GM18870 (cell line): ENCODE data around the gene SLC25A20.
A peak's percentile ranks its signal among the peaks of the same experiment; 100 is the strongest.
"Not testable (repeated sequence)": the region's sequence is repeated elsewhere in the genome, so short reads cannot be mapped to it uniquely, and the experiment has no call there.

Source experiments
- ATAC-seq: cut with Tn5 transposase; IDR thresholded peaks from one replicate; pipeline ENCODE4 v1.9.1; 2021; ENCODE audit warnings: moderate library complexity; ENCODE audit not compliant: unreplicated experiment

Gene SLC25A20

GRCh38 chr3:48847504-48848423 is 50.9 kb downstream of the SLC25A20 start, which contains the start of gene PRKAR2A:
Gene PRKAR2A, minus strand, starts transcription at chr3:48847874. Its CDS starts 278 bp downstream, at chr3:48847596.
- peak; percentile 65 for ATAC-seq

DNA sequence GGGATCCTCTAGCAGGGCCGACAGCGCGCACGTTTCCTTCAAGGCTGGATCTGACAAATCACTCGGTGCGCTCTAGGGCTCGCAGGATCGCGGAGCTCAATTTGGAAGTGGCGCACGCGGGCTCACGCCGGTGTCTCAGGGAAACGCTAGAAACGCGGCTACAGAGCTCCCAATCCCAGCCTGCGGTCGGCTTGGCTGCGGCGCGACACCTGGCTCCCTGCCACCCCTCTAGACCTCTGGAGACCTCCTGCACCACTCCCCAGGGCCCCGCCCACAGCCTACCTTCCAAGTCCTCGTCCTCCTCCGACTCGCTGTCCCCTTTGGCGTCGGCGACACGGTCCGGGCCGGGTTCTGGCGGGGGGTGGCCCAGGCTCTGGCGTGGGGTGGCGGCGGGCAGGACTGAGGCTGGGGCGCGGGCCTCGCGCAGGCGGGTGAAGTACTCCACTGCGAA is 51.6 kb downstream of the SLC25A20 start:
- ATAC-seq: peak; percentile 22

DNA sequence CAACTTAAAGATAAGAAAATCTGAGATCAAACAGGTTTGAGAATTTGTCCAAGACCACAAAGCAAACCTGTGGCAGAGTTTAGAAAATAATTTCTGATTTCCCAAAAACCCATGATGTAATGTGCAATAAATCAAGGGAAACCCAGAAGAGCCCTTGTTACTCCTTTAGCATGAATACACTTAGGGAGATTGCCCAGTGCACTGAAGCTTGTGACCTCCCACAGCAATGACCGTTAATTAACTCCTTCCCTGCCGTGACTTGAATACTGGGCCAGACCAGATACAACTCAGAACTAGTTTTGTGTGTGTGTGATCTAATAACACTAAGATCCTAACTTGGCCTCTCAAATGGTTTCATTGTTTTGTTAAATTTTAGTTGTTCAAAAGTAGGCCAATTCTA is 53.5 kb downstream of the SLC25A20 start:
- no peak for ATAC-seq

DNA sequence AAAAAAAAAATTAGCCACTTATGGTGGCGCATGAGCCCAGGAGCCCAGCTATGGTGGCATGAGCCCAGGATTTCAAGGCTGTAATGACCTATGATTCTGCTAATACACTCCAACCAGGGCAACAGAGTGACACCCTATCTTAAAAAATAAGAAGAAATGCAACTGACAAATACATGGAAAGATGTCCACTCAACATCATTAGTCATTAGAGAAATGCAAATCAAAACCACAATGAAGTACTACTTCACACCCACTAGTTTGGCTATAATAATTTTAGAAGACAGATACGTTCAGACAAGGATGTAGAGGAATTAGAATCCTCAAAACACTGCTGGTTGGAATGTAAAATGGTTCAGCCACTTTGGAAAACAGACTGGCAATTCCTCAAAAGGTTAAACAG is 61.5 kb downstream of the SLC25A20 start:
- ATAC-seq: no peak

DNA sequence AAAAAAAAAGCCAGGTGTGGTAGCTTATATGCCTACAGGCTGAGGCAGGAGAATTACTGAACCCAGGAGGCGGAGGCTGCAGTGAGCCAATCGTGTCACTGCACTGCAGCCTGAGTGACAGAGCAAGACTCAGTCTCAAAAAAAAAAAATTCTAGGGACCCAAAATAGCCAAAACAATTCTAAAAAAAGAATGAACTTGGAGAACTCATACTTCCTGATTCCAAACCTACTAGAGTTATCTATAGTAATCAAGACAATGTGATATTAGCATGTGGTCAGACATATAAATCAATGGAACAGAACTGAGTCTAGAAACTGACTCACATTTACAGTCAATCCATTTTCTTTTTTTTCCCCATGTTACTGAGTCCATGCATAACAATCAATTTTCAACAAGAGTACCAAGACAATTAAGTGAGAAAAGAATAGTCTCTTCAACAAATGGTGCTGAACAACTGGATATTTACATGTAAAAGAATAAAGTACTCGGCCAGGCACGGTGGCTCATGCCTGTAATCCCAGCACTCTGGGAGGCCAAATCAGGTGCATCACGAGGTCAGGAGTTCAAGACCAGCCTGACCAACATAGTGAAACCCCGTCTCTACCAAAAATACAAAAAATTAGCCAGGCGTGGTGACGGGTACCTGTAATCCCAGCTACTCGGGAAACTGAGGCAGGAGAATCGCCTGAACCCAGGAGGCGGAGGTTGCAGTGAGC is 62.9 kb downstream of the SLC25A20 start:
- ATAC-seq: no peak

DNA sequence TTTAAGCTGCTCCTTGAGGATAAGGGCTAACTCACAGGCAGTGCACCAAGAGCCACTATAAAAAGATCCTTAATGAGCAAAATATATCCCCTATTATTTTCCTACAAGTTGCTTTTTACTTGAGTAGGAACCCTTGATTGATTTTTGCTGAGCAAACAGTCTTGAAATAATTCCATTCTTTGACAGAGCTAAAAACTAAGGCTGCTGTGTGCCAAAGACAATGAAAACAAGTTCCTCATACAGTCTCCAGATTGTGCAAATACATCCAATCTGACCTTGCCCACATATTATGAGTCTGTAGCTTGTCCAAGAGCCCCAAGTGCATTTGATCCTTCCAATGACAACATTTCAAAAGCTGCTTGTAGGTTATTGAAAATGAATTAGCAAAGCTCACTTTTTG is 66.0 kb downstream of the SLC25A20 start:
- ATAC-seq: no peak

GRCh38 chr3:48830715-48831114 is 68.0 kb downstream of the SLC25A20 start:
- no peak for ATAC-seq

DNA sequence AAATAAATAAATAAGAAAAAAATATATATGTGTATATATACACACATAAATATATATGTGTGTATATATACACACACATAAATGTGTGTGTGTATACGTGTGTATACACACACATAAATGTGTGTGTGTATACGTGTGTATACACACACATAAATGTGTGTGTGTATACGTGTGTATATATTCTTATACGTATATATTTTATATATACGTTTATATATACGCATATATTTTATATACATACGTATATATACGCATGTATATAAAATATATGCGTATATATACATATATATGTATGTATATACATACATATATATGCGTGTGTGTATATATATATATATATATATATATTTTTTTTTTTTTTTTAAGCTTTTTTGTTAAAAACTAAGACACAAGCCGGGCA is 69.2 kb downstream of the SLC25A20 start:
- ATAC-seq: not testable (repeated sequence)

DNA sequence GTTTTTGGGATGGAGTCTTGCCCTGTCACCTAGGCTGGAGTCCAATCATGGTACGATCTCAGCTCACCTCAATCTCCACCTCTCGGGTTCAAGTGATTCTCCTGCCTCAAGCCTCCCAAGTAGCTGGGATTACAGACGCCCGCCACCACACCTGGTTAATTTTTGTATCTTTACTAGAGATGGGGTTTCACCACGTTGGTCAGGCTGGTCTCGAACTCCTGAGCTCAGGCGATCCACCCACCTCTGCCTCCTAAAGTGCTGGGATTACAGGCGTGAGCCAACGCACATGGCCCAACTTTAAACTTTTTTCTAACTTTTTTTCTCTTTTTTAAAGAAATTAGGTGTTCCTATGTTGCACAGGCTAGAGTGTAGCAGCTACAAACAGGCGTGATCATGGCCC is 70.8 kb downstream of the SLC25A20 start:
- ATAC-seq: not testable (repeated sequence)

DNA sequence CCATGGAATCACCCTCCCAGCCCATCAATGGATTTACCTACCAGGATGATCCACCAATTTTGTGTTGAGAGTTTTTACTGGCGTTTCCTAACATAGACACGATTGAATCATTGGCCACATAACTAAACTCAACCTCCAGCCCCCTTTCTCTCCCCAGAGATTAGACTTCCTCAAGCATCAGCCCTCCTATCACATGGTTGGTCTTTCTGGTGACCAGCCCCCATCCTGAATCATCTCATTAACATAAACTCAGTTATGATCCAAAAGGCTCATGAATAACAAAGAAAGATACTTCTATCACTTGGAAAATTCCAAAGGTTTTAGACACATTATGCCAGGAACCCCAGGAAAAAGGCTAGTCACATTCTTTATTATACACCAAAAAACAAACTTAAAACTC is 72.2 kb downstream of the SLC25A20 start:
- ATAC-seq: no peak

- ATAC-seq: no peak
These were observed 77.9 kb downstream of the SLC25A20 start for GRCh38 chr3:48820612-48821324.

DNA sequence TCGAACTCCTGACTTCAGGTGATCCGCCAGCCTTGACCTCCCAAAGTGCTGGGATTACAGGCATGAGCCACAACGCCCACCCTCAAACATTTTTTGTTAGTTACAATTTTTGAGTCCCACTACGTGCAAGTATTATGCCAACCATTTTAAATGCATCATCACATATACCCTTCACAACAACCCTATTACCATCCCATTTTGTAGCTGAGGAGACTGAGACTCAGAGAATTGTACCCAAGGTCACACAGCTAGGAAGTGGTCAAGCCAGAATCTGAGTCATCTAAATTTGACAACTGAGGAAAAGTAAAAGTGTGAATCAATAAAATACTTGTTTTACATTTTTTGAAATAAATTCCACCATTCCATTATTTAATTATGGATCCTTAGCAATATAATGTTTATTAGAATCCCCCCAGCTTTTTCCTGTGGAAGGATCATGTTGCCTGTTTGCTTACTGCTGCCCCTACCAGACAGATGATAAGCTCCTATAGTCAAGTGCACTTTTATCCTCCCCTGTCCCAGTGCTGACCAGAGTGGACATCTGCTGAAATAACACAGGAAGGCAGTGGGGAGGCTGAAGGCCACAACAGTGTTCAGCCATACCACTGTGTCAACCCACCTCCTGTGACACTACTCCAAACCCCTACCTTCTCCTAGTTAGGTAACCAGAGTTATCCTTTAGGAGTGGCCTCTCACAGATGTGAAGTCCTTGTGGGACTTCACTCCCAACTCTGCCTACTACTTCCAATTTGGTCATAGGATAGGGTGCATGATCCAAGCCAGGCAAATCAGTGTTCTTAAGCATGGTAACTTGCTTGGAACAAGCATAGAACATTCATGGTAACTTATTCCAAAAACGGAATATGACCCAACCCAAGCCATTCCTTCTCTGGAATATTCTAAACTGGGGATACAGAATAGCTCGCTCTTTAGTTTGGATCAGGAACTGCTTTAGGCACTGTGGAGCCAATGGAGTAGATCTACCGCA is 79.2 kb downstream of the SLC25A20 start:
- ATAC-seq: no peak

- no peak for ATAC-seq
These were observed 87.2 kb downstream of the SLC25A20 start for GRCh38 chr3:48811524-48811923.
